HCT116 (cell line): ENCODE data around the gene RBM44. TPM values are rescaled to one million over a fixed set of nuclear protein-coding genes. Genes with fewer than 3 reads are reported as not detected.

Experiments used
- ATAC-seq: fragments of 200-7000 bp; cut with Tn5 transposase; 2 replicates; pipeline ENCODE4 v1.9.1; 2020; ENCODE audit warnings: mild to moderate bottlenecking, moderate library complexity
- BruUV-seq: library from RNA; stranded (reverse); fragments of 400-500 nt; replicated peaks from 2 replicates; lab custom pipeline; 2021; lab: Mats Ljungman, UMichigan
- CTCF ChIA-PET: fragments of 300-600 bp; sonication (Branson Sonifier 250); formaldehyde crosslinking; loops from one replicate; lab custom pipeline; 2021; ENCODE audit warnings: antibody characterized with exemption; lab: Charles Lee
- POLR2A ChIA-PET: fragments of 300-600, 350-600 bp; sonication (Branson Sonifier 250); formaldehyde crosslinking; loops from one replicate; lab custom pipeline; 2021; ENCODE audit warnings: antibody characterized with exemption; lab: Charles Lee
- RAD21 ChIA-PET, 2 experiments: fragments of 300-600 bp; sonication (Branson Sonifier 250); formaldehyde crosslinking; loops; one replicate each; lab custom pipeline; 2023; ENCODE audit warnings: low total read pairs in 2 of 2; ENCODE audit not compliant: uncharacterized antibody in 2 of 2, unreplicated experiment in 2 of 2, low non-redundant PET in 1 of 2; lab: Charles Lee
- DNase-seq: peaks from one replicate; pipeline ENCODE4 v3.0.0-alpha.2; 2010; ENCODE audit warnings: low read depth, low spot score
- H2AFZ ChIP-seq: fragments of 200-600 bp; shearing (Covaris generic), sonication (generic); 2 replicates; pipeline ENCODE4 v1.6.1; 2017; ENCODE audit warnings: low read depth, mixed run types, mixed read lengths, antibody characterized with exemption, low read length; ENCODE audit not compliant: poor library complexity, severe bottlenecking
- H3K27ac ChIP-seq: 2 replicates; pipeline ENCODE4 v1.5.1; 2012; ENCODE audit warnings: low read depth, low read length
- H3K27me3 ChIP-seq: fragments of 200-600 bp; sonication (generic); 2 replicates; pipeline ENCODE4 v1.6.1; 2016; ENCODE audit warnings: mixed run types, low read length, mixed read lengths; ENCODE audit not compliant: insufficient read depth
- H3K36me3 ChIP-seq, 2 experiments: fragments of 200-500 bp in 1 of 2; fragments of 200-600 bp in 1 of 2; sonication (Bioruptor generic) in 1 of 2; sonication (generic) in 1 of 2; 2 replicates each; pipeline versions ENCODE4 v1.5.1 to v1.6.1; 2014 to 2016; ENCODE audit warnings: low read length in 2 of 2, inconsistent platforms in 1 of 2, mixed read lengths in 1 of 2, mixed run types in 1 of 2; ENCODE audit not compliant: insufficient read depth in 2 of 2, control insufficient read depth in 1 of 2
- H3K4me1 ChIP-seq, 2 experiments: fragments of 200-600 bp in 1 of 2; sonication (generic) in 1 of 2; 2 replicates each; pipeline versions ENCODE4 v1.5.1 to v1.6.1; 2012 to 2017; ENCODE audit warnings: low read length in 2 of 2, inconsistent platforms in 1 of 2, mild to moderate bottlenecking in 1 of 2, mixed read lengths in 1 of 2, mixed run types in 1 of 2, moderate library complexity in 1 of 2; ENCODE audit not compliant: insufficient read depth in 2 of 2, control insufficient read depth in 1 of 2
- H3K4me2 ChIP-seq: fragments of 200-600 bp; sonication (generic); 2 replicates; pipeline ENCODE4 v1.6.1; 2017; ENCODE audit warnings: mixed run types, low read length, mixed read lengths
- H3K4me3 ChIP-seq, 2 experiments: fragments of 200-600 bp in 1 of 2; sonication (generic) in 1 of 2; replicated peaks in 1 of 2; 2 replicates each; pipeline ENCODE4 v1.5.1; 2011 to 2016; ENCODE audit warnings: low read length in 2 of 2, control low read depth in 1 of 2, low read depth in 1 of 2, mild to moderate bottlenecking in 1 of 2, mixed read lengths in 1 of 2, mixed run types in 1 of 2
- H3K79me2 ChIP-seq: fragments of 200-600 bp; sonication (generic); 2 replicates; pipeline ENCODE4 v1.6.1; 2017; ENCODE audit warnings: mild to moderate bottlenecking, mixed run types, low read length, moderate library complexity, mixed read lengths; ENCODE audit not compliant: insufficient read depth
- H3K9ac ChIP-seq: fragments of 200-600 bp; sonication (generic); 2 replicates; pipeline ENCODE4 v1.6.1; 2016; ENCODE audit warnings: low read length, mixed read lengths
- H3K9me2 ChIP-seq: fragments of 200-600 bp; sonication (generic), shearing (Covaris generic); 2 replicates; pipeline ENCODE4 v1.6.1; 2017; ENCODE audit warnings: mixed run types, mild to moderate bottlenecking, moderate library complexity; ENCODE audit not compliant: insufficient read depth
- H3K9me3 ChIP-seq, 2 experiments: fragments of 200-500 bp in 1 of 2; fragments of 200-600 bp in 1 of 2; sonication (Bioruptor generic) in 1 of 2; sonication (generic) in 1 of 2; 2 replicates each; pipeline ENCODE4 v1.6.1; 2014 to 2017; ENCODE audit warnings: low read length in 2 of 2, mixed read lengths in 2 of 2, inconsistent platforms in 1 of 2, low read depth in 1 of 2, mild to moderate bottlenecking in 1 of 2, mixed run types in 1 of 2, moderate library complexity in 1 of 2; ENCODE audit not compliant: control insufficient read depth in 1 of 2, insufficient read depth in 1 of 2
- H4K20me1 ChIP-seq: fragments of 200-600 bp; sonication (generic), shearing (Covaris generic); 2 replicates; pipeline ENCODE4 v1.6.1; 2017; ENCODE audit warnings: mixed run types, mild to moderate bottlenecking, moderate library complexity; ENCODE audit not compliant: insufficient read depth
- ATF3 ChIP-seq: IDR thresholded peaks from 2 replicates; pipeline ENCODE4 v1.6.1; 2012
- CEBPB ChIP-seq: IDR thresholded peaks from 2 replicates; pipeline ENCODE4 v1.6.1; 2012; ENCODE audit warnings: low read depth
- CTCF ChIP-seq, 3 experiments: fragments of 200-600 bp in 1 of 3; sonication (generic) in 1 of 3; IDR thresholded peaks in 2 of 3; conservative IDR thresholded peaks in 1 of 3; 2 replicates each; pipeline ENCODE4 v1.5.1; 2012 to 2017; ENCODE audit warnings: low read depth in 2 of 3, low read length in 2 of 3, antibody characterized with exemption in 1 of 3, borderline replicate concordance in 1 of 3, control low read depth in 1 of 3, mild to moderate bottlenecking in 1 of 3, mixed read lengths in 1 of 3, mixed run types in 1 of 3, moderate library complexity in 1 of 3; ENCODE audit not compliant: insufficient read depth in 1 of 3
- EGR1 ChIP-seq: IDR thresholded peaks from 2 replicates; pipeline ENCODE4 v1.6.1; 2012; ENCODE audit warnings: low read depth
- ELF1 ChIP-seq: IDR thresholded peaks from 2 replicates; pipeline ENCODE4 v1.6.1; 2012; ENCODE audit warnings: low read depth, borderline replicate concordance
- EZH2 ChIP-seq: fragments of 200-600 bp; sonication (generic); IDR thresholded peaks from 2 replicates; pipeline ENCODE4 v1.6.1; 2017; ENCODE audit warnings: antibody characterized with exemption, mixed run types
- EZH2phosphoT487 ChIP-seq: fragments of 200-600 bp; IDR thresholded peaks from 2 replicates; pipeline ENCODE4 v1.6.1; 2018; ENCODE audit warnings: antibody characterized with exemption, borderline replicate concordance
- JUND ChIP-seq: IDR thresholded peaks from 2 replicates; pipeline ENCODE4 v1.6.1; 2012
- MAX ChIP-seq: IDR thresholded peaks from 2 replicates; pipeline ENCODE4 v1.6.1; 2012
- POLR2A ChIP-seq: IDR thresholded peaks from 2 replicates; pipeline ENCODE4 v1.7.0; 2011; ENCODE audit warnings: borderline replicate concordance; ENCODE audit not compliant: insufficient read depth, insufficient read length; ENCODE audit errors: extremely low read depth
- POLR2AphosphoS5 ChIP-seq: IDR thresholded peaks from 2 replicates; pipeline ENCODE4 v1.6.1; 2011; ENCODE audit warnings: mild to moderate bottlenecking, low read depth, low read length, moderate library complexity
- REST ChIP-seq: IDR thresholded peaks from 2 replicates; pipeline ENCODE4 v1.6.1; 2012; ENCODE audit warnings: low read depth
- SP1 ChIP-seq: IDR thresholded peaks from 2 replicates; pipeline ENCODE4 v1.6.1; 2012; ENCODE audit warnings: low read depth
- SRF ChIP-seq: IDR thresholded peaks from 2 replicates; pipeline ENCODE4 v1.6.1; 2012; ENCODE audit warnings: low read depth
- TCF7L2 ChIP-seq: IDR thresholded peaks from 2 replicates; pipeline ENCODE4 v1.7.0; 2011; ENCODE audit warnings: borderline replicate concordance, inconsistent platforms; ENCODE audit not compliant: insufficient read depth, insufficient read length; ENCODE audit errors: extremely low read depth
- YY1 ChIP-seq: IDR thresholded peaks from 2 replicates; pipeline ENCODE4 v1.6.1; 2011; ENCODE audit warnings: low read length, low read depth, moderate library complexity, mild to moderate bottlenecking; ENCODE audit not compliant: insufficient replicate concordance; ENCODE audit errors: extremely low read depth
- ZBTB33 ChIP-seq: IDR thresholded peaks from 2 replicates; pipeline ENCODE4 v1.6.1; 2011; ENCODE audit warnings: mild to moderate bottlenecking, low read length, moderate library complexity; ENCODE audit not compliant: insufficient replicate concordance; ENCODE audit errors: extremely low read depth
- ZFX ChIP-seq: fragments of 450-650 bp; IDR thresholded peaks from 2 replicates; pipeline ENCODE4 v1.6.1; 2017
- ZNF274 ChIP-seq: fragments of 200-500 bp; sonication (Bioruptor generic); IDR thresholded peaks from 2 replicates; pipeline ENCODE4 v1.6.1; 2014; ENCODE audit warnings: mild to moderate bottlenecking, low read depth, low read length, inconsistent platforms
- intact Hi-C: fragments of 100-400 bp; cut with micrococcal nuclease; formaldehyde crosslinking; loops from 2 replicates; pipeline ENCODE4 v1.10.0; 2022
- total RNA-seq: library from RNA; stranded (reverse); gene quantifications from one replicate; pipeline ENCODE4 v1.2.1, GENCODE V29; 2021; ENCODE audit not compliant: unreplicated experiment

The RBM44 gene
- total RNA-seq, 1 experiment from 2014 or later = 0.54 TPM

GRCh38 chr2:237835372-237835771, 36.8 kb downstream of the RBM44 start:
- POLR2A ChIA-PET = no interaction called here
- DNase-seq = no peak
- no TSS peak for BruUV-seq
- intact Hi-C loops = no loop called here
- H3K36me3 ChIP-seq = no peaks in the 10 kb centered on the region
- H3K27me3 ChIP-seq = no peaks in the 10 kb centered on the region
- H3K9me2 ChIP-seq = no peaks in the 10 kb centered on the region
- no peaks in the 10 kb centered on the region for H3K79me2 ChIP-seq
- H3K9me3 ChIP-seq = no peaks in the 10 kb centered on the region
- TF ChIP-seq SP1 (no peak), ZNF274 (no peak), EZH2phosphoT487 (no peak), ELF1 (no peak), EZH2 (no peak), CTCF (IDR thresholded peaks at IDR 0.05 in 2 of 3, conservative IDR thresholded peaks at IDR 0.05 in 1 of 3; ENCODE audit: borderline replicate concordance in 1 of 3, insufficient read depth in 1 of 3, low read depth in 2 of 3, low read length in 2 of 3) (no peak), CEBPB (no peak), POLR2AphosphoS5 (no peak), ZBTB33 (no peak), ZFX (no peak), MAX (no peak), EGR1 (no peak), YY1 (no peak), POLR2A (no peak), SRF (no peak), REST (no peak), ATF3 (no peak), TCF7L2 (no peak), JUND (no peak)
- CTCF ChIA-PET = no interaction called here
- no peaks in the 10 kb centered on the region for H4K20me1 ChIP-seq
- H3K27ac ChIP-seq = no peak overlapping the region
- RAD21 ChIA-PET = no interaction called here
- no peak for ATAC-seq
- H3K9ac ChIP-seq = no peak overlapping the region
- no peaks in the 10 kb centered on the region for H3K4me1 ChIP-seq
- H3K4me2 ChIP-seq = no peak overlapping the region
- H2AFZ ChIP-seq = no peak overlapping the region
- H3K4me3 ChIP-seq = no peak overlapping the region
